HG03469 (cell line): ENCODE measurements around the gene ATP1A1.

ENCODE experiments used
- ATAC-seq: cut with Tn5 transposase; IDR thresholded peaks from one replicate; pipeline ENCODE4 v1.9.1; 2021; ENCODE audit warnings: mild to moderate bottlenecking, moderate library complexity, moderate number of reproducible peaks; ENCODE audit not compliant: unreplicated experiment

Gene ATP1A1

DNA sequence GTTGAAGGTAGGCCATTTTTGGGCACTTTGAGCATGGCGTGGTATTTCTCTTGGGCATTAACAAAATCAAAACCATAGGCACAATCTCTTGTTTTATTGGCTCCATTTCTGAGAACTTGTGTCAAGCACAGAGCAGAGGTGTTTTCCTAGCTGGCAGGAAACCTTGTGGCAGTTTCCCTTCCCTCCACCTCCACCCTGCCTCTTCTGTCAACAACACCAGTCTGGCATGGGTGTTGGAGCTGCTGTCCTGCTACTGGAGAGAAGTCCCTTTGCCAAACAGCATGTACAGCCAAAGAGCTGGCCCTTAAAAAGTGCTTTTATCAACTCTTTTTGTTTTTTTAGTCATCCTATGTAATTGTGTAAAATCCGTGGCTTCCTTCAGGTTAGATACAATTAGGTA lies 16.0 kb downstream of the ATP1A1 start:
- ATAC-seq: no peak

DNA sequence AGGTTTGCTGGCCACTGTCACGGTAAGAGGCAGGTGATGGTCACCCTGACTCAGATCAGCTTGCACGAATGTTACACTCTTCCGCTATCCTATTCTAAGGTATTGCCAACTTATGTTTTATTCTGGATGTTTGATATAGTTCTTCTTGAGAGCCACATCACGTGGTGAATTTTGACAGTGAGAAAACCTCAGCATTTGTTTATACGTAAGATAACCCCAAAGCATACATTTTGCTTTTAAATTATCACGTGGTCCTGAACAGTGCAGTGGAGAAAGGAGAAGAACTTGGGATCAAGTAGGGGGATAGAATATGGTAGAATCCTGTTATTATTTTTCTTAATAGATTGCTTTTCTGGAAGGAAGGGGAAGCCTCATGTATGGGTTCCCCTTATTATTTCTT lies 16.6 kb downstream of the ATP1A1 start:
- no peak for ATAC-seq

DNA sequence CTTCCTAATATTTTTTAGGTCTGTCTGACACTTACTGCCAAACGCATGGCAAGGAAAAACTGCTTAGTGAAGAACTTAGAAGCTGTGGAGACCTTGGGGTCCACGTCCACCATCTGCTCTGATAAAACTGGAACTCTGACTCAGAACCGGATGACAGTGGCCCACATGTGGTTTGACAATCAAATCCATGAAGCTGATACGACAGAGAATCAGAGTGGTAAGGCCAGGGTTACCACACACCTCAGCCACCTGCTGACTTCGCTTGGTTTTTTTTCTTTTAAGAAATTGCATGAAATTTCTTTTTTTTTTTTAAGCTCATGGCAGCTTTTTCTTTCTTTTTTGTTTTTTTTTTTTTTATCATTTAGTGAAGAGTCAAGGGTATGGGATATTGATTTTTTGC lies 17.2 kb downstream of the ATP1A1 start:
- no peak for ATAC-seq

DNA sequence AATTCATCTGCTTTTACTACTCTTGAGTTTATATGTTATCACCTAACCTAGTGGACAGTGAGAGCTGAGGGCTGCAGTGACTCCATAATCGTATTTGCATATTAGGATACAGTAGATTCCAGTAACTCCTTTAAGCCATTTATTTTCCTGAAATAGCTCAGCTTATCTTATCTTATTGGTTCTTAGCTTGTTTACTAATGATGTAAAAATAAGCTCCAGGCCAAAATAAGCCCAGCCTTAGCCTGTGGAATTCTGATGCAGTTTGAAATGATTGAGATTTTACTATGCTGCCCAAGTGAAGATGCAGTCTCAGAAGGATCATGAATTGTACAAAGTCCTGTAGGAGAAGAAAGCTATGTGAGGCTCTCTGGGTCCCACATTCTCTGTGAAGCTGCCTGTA lies 18.1 kb downstream of the ATP1A1 start:
- no peak for ATAC-seq

DNA sequence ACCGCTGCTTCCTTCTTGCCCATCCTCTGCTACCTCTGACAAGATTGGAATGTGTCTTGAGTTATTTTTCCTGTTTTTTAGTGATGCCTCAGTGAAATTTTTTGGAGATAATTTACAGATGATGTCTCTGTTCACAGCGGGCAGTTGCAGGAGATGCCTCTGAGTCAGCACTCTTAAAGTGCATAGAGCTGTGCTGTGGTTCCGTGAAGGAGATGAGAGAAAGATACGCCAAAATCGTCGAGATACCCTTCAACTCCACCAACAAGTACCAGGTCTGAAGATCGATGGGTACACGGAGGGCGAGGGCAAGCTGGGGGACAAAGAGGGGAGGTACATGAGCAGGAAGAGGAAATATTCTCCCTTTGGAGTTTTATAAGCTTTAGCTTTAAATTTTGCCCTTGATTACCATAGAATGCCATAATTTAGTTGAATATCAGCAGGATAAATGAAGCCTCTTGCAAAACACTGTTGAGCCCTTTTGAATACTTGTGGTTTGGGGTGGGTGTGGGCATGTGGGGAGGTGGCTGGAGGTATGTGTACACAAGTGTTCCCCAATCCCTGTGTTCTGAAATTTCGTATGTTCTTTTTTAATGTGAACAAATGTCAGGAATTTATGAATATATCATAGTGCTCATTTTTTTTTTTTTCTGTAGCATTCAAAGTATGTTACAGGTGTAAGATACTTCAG lies 19.8 kb downstream of the ATP1A1 start:
- ATAC-seq: no peak

DNA sequence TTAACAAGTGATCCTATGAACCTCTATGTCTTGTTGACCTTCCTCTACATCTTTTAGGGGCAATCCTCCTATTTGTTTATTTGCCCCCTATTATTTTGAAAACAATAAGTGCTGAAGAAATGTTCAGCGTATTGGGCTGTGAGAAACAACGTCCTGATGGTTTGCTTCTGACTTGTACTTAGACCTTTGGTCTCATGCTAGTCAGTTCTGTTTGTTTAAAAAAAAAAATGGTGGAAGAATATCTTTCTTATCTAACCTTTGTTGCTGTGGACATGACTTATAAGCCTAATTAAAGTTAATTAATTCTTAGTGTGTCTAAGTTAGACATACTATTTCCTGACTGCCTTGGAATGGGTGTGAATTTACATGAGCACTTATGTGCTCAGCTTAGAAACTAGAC lies 20.7 kb downstream of the ATP1A1 start:
- ATAC-seq: no peak

DNA sequence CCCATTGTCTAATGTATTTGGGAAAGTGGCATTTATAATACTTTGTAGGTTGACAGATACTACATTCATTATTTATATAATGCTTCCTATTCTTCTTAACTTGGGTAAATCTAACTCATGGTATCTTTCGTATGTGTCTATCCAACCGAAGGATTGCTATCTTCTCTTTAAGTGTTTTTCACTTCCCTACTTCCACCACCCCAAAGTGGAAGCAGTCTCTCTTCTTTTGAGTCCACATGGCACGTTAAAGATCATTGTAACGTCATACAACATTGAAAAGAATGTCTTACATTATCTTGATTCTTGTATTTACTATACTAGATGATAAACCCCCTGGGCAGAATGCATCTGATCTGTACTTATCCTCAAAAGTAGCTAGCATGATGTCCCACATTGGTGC lies 21.2 kb downstream of the ATP1A1 start:
- ATAC-seq: no peak

DNA sequence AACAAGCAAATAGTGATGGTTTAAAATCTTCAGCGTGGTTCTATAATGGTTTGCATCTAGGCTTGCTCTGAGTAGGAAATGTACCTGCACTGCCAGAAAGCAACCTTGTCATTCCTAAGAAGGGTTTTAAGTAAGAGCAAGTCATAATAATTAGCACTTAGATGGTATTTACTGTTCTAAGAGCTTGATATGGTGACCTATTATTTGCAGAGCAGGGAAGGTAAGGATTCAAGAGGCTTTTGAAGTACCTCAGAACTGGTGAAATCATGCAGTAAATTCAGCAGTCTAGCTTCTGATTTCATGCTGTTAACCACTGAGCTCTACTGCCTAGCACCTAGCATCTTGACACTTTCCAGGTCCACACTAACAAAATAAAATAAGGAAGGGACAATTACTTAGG lies 23.7 kb downstream of the ATP1A1 start:
- no peak for ATAC-seq

DNA sequence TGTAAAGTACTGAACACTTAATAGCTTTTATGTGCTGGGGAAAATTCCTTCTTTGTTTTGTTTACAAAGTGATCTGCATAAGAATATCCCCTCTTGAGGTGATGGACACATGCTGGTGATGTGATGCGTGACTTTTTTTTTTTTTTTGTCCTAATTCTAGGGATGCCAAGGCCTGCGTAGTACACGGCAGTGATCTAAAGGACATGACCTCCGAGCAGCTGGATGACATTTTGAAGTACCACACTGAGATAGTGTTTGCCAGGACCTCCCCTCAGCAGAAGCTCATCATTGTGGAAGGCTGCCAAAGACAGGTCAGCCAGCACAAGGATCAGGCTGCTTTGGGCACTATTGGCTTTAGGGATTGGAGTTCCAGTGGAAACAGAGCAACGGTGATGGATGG lies 24.7 kb downstream of the ATP1A1 start:
- no peak for ATAC-seq

DNA sequence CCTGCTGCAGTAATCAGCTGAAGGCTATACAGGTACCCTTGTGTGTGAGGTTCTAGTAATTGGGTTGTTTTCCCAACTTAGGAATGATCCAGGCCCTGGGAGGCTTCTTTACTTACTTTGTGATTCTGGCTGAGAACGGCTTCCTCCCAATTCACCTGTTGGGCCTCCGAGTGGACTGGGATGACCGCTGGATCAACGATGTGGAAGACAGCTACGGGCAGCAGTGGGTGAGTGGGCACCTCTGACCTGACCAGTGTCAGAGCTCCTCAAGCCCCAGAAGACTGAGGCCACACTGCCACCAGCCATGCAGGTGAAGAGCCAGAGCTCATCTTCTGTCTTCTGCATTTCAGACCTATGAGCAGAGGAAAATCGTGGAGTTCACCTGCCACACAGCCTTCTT lies 27.7 kb downstream of the ATP1A1 start:
- no peak for ATAC-seq

DNA sequence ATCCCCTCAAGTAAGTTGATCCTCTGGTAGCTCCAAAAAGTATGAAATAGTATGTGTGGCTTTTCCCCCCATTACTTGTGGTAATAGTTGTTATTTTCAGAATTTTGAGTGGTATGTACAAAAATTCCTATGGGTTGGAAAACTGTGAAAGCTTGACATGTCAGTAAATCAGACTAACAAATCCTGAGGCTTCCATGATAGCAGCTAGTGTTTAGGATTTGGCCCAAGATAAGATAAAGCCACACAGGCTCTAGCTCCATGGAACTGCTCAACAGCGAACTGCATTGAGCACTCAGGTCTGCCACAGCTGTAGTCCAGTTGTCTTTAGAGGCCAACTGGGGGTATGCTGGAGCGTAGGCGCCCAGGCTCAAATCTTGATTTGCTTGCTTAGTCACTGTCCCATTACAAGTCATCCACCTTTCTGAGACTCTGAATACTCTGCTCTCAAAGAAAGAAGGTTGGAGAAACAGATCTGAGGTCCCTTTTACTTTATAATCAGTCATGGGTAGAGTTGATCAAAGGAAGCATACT lies 28.7 kb downstream of the ATP1A1 start:
- no peak for ATAC-seq

DNA sequence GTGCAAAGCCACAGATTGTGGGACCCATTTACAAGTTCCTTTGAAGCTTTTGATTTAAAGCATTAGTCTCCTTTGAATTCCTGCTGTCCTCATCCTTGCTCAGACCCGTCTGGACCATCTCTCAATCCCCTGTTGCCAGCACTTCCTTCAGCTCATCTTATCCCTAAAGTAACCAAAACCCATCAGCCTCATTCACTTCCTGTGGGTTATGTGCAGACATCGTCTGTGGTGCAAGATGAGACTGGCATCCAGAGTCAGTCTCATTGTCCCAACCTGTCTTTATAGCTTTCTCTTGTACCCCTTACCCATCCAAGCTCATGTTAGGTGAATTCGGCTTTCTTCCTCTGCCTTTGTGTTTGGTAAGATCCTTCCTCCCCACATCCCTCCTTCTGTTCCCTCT lies 29.3 kb downstream of the ATP1A1 start:
- ATAC-seq: no peak

DNA sequence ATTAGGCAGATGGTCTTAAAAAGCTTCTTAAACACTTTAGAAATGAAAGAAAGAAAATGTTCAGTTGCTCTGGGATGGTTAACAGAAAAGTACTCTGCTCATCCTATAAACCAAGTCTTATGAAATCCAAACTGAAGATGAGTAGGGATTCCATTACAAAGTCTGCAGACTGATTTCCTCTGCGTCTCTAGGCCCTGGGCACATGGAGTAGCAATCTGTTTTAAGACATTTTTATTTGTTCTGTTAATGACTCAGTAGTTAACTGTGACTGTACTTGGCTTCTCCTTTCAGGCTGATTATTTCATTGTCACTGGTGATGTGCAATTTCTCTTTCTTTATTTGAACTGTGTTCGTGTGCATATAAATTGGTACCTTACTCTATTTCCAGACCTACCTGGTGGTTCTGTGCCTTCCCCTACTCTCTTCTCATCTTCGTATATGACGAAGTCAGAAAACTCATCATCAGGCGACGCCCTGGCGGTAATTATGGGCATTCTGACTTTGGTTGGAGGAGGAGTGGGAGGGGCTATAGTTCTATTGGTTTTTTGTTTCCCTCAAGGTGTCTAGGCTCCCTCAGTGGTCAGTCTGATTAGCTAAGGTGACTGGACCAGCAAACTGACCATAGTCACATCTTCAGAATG lies 30.6 kb downstream of the ATP1A1 start:
- ATAC-seq: no peak

DNA sequence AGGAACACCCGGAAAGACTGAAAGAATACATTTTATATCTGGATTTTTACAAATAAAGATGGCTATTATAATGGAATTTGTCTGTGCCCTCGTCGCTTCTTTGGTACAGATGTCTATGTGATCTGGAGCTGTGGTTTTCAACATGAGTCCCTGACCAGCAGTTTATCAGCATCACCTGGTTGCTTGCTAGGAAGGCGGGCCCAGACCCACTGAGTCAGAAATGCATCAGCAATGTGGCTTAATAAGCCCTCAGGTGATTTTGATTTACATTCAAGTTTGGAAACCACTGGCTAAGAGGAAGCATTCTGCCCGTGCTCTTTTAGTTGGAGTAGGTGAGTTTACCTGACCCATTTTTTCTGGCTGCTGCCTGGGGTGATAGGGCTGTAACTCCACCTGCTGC lies 31.7 kb downstream of the ATP1A1 start:
- no peak for ATAC-seq

DNA sequence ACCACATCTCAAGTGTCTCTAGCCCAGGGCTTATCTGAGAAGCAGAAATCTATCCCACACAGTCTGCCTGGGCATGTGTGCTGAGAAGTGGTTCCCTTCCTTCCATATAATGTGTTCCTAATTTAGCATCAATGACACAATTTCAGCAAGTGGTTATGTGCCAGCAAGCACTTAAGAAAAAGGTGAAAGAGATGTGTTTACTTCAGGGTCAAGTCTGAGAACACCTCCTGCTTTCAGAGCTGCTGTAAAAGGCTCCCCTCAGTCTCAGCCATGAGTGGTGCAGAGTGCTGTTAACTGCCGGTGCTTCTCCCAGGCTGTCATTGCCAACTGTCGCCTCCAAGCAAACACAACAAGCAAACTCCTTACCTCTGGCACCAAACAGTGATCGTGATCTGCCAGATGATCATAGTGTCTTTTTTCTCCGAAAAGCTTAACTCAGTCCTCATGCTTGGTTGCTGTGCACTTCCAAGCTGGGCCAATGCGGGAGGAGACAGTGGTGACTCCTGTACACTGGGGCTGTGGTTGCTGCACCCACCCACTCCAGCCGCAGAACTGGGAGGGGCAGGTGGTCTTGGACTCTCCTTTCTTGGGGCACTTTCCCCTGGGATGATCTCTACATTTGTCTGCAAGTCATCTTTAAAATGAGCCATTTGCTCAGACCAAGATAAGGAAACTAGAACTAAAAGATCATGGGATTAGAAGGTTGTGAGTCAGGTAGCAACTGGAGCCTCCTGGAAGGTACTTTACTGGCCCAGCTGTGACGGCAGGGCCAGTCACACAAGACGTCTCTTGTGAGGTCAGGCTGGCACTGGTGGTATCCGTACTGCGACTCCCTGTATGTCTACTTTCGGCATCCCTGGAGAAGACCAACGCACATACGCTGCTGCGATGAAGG lies 32.4 kb downstream of the ATP1A1 start:
- no peak for ATAC-seq

DNA sequence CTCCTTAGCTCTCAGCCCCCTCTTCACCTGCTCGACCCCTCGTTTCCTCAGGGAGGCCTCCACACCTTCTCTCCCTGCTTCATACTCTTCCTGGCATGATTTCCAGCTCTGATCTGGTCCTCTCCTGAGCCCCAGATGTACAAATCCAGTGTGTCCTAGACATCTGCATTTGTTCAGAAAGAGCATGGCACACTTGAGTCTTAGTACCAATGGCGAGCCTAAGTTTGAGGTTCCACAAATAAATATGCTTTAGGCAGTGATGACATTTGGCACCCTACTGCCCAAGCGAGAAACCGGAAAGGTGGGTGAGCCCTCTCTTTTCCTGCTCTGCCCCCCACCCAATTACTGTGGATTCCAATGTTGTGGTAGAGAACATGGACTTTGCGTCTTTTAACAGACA lies 34.0 kb downstream of the ATP1A1 start:
- ATAC-seq: no peak

DNA sequence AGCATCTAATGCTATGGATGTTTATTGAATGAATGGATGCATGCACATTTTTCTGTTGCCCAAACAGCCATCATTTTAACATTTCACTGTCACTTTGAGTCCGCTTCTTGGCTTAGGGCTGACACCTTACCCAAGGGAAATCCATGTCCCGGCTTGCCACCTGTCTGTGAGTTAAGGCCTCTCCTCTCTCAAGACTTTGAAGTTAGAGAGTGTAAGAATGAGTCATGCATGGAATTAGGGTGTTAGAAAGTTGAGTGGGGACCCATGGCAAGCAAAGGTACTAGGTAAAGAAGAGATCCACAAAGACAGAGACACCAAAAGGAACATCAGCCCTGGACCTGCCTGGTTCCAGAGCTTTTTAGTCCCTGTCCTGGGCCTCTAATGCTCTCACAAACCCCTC lies 35.1 kb downstream of the ATP1A1 start:
- no peak for ATAC-seq

DNA sequence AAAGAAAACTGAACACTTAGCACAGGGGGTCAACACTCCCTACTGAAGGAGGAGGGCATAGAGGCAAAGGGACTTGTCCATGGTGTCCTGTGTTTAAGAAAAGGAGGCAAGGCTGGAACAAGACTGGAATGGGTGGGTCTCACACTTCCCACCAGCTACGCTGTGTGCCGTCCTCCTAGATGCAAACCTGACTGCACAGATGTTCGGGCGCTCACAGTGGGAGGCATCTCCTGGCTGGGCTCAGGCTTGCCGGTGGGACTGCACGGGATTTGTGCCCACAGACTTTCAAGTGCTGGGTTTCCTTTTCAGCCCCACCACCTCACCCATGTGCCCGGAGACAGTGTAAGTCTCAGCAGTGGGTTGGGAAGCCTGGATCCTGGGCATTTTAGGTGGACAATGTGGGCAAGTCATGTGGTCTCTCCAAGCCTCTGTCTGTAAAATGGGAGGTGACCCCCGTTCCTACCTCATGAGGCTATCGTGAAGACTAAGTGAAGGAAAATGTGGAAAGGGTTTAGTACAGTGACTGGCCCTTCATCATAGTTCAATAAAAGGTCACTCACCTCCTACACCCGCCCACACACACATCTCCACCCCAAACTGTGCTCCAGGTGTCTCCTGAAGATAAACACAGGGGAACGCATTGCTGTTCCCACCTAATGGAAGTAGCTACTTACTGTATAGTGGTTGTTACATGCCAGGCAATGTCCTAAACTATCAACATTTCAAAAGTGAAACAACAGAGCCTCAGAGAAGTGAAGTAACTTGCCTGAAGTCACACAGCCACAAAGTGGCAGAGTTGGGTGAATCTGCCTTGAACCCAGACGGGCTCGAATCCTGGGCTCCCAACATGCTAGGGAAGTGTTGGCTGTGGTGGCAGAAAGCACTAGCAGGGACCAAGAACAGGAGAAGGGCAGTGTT lies 36.0 kb downstream of the ATP1A1 start:
- no peak for ATAC-seq

DNA sequence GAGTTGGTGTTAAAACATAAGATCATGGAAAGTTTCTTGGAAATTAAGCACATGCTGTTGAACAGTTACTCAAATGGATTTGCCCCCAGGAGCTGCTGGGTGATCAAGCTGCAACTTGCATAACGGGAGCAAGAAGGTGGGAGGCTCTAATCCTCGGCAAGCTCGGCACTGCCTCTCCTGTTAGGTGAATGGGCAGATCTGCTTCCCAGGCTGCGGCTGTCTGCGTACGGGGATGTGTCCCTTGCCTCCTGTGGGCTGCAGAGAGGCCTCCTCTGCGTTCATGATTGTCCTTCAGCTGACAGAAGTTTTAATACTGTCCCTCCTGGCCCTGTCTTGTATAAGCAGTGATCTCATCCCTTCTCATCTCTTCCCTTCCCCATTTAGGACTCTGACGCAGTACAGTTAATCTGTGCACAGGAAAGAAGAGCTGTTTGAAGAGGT lies 36.7 kb downstream of the ATP1A1 start:
- no peak for ATAC-seq

DNA sequence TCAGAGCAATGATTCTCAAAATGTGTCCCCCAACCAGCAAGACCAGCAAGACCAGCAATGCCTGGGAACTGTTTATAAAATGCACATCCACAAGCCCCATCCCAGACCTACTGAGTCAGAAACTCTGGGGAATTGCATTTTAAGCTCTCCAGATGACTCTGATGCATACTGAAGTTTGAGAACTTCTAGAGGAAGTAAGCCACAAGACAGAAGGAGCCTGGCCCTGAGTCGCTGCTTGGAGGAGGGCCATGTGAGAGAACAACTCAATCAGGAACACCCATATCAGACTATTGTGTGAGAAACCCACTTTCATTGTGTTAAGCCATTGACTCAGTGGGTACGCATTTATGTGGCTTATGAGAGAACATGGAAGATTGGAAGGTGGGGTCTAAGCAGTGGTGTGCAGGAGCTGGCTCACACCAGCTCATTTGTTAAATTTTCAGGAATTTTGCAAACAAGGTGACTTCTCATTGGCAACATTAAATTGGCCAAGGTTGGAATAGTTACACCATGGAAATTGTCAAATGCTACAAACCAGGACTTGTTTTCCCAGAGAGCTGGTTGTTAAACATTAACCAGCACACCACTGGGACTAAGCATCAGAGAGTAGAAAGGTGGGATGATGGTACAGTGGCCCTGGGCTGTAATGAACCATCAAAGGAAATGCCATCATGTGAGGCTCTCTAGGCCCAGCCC lies 38.9 kb downstream of the ATP1A1 start:
- ATAC-seq: no peak
